HCT116 (cell line): ENCODE data around the gene SPX.

ENCODE experiments used
- CEBPB ChIP-seq: IDR thresholded peaks from 2 replicates; pipeline ENCODE4 v1.6.1; 2012; ENCODE audit warnings: low read depth
- CTCF ChIP-seq, 3 experiments: fragments of 200-600 bp in 1 of 3; sonication (generic) in 1 of 3; IDR thresholded peaks in 2 of 3; conservative IDR thresholded peaks in 1 of 3; 2 replicates each; pipeline ENCODE4 v1.5.1; 2012 to 2017; ENCODE audit warnings: low read depth in 2 of 3, low read length in 2 of 3, antibody characterized with exemption in 1 of 3, borderline replicate concordance in 1 of 3, control low read depth in 1 of 3, mild to moderate bottlenecking in 1 of 3, mixed read lengths in 1 of 3, mixed run types in 1 of 3, moderate library complexity in 1 of 3; ENCODE audit not compliant: insufficient read depth in 1 of 3
- EZH2phosphoT487 ChIP-seq: fragments of 200-600 bp; IDR thresholded peaks from 2 replicates; pipeline ENCODE4 v1.6.1; 2018; ENCODE audit warnings: antibody characterized with exemption, borderline replicate concordance
- MAX ChIP-seq: IDR thresholded peaks from 2 replicates; pipeline ENCODE4 v1.6.1; 2012
- POLR2A ChIP-seq: IDR thresholded peaks from 2 replicates; pipeline ENCODE4 v1.7.0; 2011; ENCODE audit warnings: borderline replicate concordance; ENCODE audit not compliant: insufficient read depth, insufficient read length; ENCODE audit errors: extremely low read depth
- POLR2AphosphoS5 ChIP-seq: IDR thresholded peaks from 2 replicates; pipeline ENCODE4 v1.6.1; 2011; ENCODE audit warnings: mild to moderate bottlenecking, low read depth, low read length, moderate library complexity
- REST ChIP-seq: IDR thresholded peaks from 2 replicates; pipeline ENCODE4 v1.6.1; 2012; ENCODE audit warnings: low read depth
- SRF ChIP-seq: IDR thresholded peaks from 2 replicates; pipeline ENCODE4 v1.6.1; 2012; ENCODE audit warnings: low read depth
- YY1 ChIP-seq: IDR thresholded peaks from 2 replicates; pipeline ENCODE4 v1.6.1; 2011; ENCODE audit warnings: low read length, low read depth, moderate library complexity, mild to moderate bottlenecking; ENCODE audit not compliant: insufficient replicate concordance; ENCODE audit errors: extremely low read depth
- ZNF274 ChIP-seq: fragments of 200-500 bp; sonication (Bioruptor generic); IDR thresholded peaks from 2 replicates; pipeline ENCODE4 v1.6.1; 2014; ENCODE audit warnings: mild to moderate bottlenecking, low read depth, low read length, inconsistent platforms

GRCh38 chr12:21576431-21576830 is 50.3 kb downstream of the SPX start:
- no peak for TF ChIP-seq CTCF (IDR thresholded peaks at IDR 0.05 in 2 of 3, conservative IDR thresholded peaks at IDR 0.05 in 1 of 3; ENCODE audit: borderline replicate concordance in 1 of 3, insufficient read depth in 1 of 3, low read depth in 2 of 3, low read length in 2 of 3)
- no peak for TF ChIP-seq MAX
- no peak for TF ChIP-seq POLR2AphosphoS5
- no peak for TF ChIP-seq POLR2A
- no peak for TF ChIP-seq EZH2phosphoT487
- TF ChIP-seq YY1, result no peak
- TF ChIP-seq SRF, result no peak
- no peak for TF ChIP-seq ZNF274
- TF ChIP-seq CEBPB, result no peak
- no peak for TF ChIP-seq REST
